ENCODE data around the gene DNAH9.

The DNAH9 gene

DNA sequence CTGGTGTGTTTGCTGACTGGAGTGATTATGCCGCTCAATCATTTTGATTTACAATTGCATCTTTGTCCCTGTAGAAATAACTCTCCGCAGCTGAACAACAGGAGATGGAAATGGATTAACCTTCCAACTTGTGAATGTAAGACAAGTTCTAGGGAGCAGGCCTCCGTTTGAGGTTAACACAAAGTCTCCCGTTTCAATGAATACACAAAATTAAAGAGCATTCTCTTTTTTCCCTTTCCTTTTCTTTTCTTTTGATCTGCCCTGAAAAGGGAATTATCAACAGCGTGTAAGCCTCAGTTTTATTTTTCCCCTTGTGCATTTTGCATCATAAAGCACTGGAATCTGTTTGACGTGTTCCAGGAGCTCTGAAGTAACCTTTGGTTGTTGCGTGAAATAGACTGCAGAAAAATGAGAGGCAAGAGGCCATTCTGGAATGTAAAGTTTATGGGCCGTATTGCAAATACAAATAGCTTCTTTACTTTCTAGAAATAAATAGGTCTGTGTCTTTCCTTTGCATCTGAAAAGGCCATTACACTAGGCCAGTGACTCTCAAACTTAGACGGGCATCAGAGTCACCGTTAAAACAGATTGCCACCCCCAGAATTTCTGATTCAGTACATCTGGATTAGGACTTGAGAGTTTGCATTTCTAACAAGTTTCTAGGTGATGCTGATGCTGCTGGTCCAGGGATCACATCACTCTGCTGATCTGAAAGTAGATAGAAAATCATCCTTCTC is 234.3 kb downstream of the DNAH9 start:
- no peak overlapping the region for H3K4me3 ChIP-seq (ENCODE audit: low read depth, low read length)
- POLR2A ChIA-PET = no interaction called here
- TF ChIP-seq, protein P1, sequence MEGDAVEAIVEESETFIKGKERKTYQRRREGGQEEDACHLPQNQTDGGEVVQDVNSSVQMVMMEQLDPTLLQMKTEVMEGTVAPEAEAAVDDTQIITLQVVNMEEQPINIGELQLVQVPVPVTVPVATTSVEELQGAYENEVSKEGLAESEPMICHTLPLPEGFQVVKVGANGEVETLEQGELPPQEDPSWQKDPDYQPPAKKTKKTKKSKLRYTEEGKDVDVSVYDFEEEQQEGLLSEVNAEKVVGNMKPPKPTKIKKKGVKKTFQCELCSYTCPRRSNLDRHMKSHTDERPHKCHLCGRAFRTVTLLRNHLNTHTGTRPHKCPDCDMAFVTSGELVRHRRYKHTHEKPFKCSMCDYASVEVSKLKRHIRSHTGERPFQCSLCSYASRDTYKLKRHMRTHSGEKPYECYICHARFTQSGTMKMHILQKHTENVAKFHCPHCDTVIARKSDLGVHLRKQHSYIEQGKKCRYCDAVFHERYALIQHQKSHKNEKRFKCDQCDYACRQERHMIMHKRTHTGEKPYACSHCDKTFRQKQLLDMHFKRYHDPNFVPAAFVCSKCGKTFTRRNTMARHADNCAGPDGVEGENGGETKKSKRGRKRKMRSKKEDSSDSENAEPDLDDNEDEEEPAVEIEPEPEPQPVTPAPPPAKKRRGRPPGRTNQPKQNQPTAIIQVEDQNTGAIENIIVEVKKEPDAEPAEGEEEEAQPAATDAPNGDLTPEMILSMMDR (IDR thresholded peaks at IDR 0.05; ENCODE audit: insufficient read depth, low read length, missing control alignments) = no peak
- CTCF ChIA-PET = no interaction called here
- DNase-seq (ENCODE audit: low read depth, low spot score) = no peak

DNA sequence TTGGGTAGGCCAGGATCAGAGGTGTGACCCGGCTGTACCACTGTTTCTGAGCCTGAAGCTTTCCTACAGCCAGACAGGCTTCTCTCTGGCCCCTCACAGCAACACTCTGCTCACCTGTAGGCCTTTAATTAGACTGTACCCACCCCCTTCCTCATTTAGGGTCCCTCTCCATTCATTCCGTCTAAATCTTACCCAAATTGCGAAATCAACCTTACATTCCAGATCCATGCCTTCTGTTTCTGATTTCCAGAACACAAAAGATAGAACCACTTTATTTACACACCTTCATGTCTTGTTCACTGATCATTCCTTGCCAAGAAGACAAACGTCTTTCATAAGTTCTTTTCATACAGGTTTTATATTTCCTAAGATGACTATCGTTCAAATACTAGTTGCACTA is 238.2 kb downstream of the DNAH9 start:
- TF ChIP-seq, protein P1 (IDR thresholded peaks at IDR 0.05; ENCODE audit: insufficient read depth, low read length, missing control alignments) = no peak
- no peak overlapping the region for H3K4me3 ChIP-seq (ENCODE audit: low read depth, low read length)
- CTCF ChIA-PET = no interaction called here
- DNase-seq (ENCODE audit: low read depth, low spot score) = no peak
- POLR2A ChIA-PET = no interaction called here

DNA sequence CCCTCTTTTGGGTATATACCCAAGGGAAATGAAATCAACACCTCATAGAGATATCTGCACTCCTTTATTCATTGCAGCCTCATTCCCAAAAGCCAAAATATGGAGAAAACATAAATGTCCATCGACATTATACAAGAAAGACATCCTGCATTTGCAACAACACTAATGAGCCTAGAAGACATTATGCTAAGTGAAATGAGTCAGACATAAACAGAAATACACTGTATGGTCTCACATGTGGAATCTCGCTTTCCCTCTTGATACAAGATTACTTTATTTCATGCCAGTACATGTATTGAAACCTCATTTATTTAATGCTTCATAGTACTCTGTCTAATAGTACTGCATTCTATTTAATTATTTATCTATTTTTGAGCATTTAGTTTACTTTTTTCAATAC is 241.8 kb downstream of the DNAH9 start:
- POLR2A ChIA-PET = no interaction called here
- DNase-seq (ENCODE audit: low read depth, low spot score) = no peak
- H3K4me3 ChIP-seq (ENCODE audit: low read depth, low read length) = no peak overlapping the region
- TF ChIP-seq, protein P1 (IDR thresholded peaks at IDR 0.05; ENCODE audit: insufficient read depth, low read length, missing control alignments) = no peak
- CTCF ChIA-PET = no interaction called here

DNA sequence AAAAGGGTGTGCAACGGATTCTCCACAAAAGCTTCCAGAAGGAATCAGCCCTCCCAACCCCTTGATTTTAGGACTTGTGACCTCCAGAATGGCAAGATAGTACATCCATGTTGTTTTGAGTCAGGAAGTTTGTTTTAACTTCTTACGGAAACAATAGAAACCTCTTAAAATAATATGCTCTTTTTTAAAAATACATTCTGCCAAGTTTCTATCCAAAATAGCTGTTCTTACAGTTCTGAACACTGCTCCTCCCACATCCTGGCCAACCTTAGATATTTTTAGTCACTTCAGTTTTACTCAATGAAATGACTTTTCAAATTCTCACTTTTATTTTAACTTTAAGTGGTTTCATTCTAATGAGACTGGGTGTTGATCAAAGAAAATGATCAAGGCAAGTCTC is 242.6 kb downstream of the DNAH9 start:
- ChIA-PET CTCF (no interaction called here), POLR2A (no interaction called here)
- no peak for DNase-seq (ENCODE audit: low read depth, low spot score)
- H3K4me3 ChIP-seq (ENCODE audit: low read depth, low read length) = no peak overlapping the region
- TF ChIP-seq, protein P1 (IDR thresholded peaks at IDR 0.05; ENCODE audit: insufficient read depth, low read length, missing control alignments) = no peak

DNA sequence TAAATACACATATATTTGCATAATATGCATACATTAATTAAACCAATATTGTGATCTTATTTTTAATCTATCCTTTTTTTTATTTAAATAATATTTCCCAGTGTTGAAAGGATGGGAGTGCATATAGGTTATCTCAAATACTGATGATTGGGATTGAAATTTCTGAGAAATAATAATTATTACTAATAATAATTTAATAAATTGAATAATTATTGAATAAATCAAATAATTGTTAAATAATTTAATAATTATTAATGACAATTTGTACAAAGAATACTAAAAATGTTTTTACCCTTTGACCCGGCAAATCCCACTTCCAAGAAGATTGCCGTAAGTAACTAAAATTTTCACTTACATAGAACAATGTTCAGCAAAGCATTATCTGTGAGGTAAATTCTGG is 250.1 kb downstream of the DNAH9 start:
- no peak for DNase-seq (ENCODE audit: low read depth, low spot score)
- ChIA-PET CTCF (no interaction called here), POLR2A (no interaction called here)
- TF ChIP-seq, protein P1 (IDR thresholded peaks at IDR 0.05; ENCODE audit: insufficient read depth, low read length, missing control alignments) = no peak
- H3K4me3 ChIP-seq (ENCODE audit: low read depth, low read length) = no peak overlapping the region

DNA sequence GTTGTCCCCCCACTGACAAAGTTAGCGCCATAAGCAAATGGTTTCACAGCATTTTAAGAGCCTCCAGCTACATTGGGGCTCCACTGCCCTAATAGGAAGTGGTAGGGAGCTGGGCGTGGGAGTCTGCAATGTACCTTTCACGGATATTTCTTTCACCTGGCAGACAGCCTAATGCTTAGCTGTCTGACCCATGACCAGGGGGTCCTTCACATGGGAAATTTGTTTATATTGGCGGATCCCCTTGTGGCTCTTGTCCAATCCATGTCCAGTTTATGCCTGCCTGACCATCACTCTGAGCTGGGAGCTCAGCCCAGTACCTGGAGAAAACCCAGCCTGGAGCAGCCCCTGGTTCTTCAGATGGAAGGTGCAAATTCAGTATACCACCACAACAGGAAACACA is 254.0 kb downstream of the DNAH9 start:
- ChIA-PET CTCF (no interaction called here), POLR2A (no interaction called here)
- no peak overlapping the region for H3K4me3 ChIP-seq (ENCODE audit: low read depth, low read length)
- TF ChIP-seq, protein P1 (IDR thresholded peaks at IDR 0.05; ENCODE audit: insufficient read depth, low read length, missing control alignments) = no peak
- no peak for DNase-seq (ENCODE audit: low read depth, low spot score)
